ENCODE results near the gene PFKFB4.

Gene PFKFB4

DNA sequence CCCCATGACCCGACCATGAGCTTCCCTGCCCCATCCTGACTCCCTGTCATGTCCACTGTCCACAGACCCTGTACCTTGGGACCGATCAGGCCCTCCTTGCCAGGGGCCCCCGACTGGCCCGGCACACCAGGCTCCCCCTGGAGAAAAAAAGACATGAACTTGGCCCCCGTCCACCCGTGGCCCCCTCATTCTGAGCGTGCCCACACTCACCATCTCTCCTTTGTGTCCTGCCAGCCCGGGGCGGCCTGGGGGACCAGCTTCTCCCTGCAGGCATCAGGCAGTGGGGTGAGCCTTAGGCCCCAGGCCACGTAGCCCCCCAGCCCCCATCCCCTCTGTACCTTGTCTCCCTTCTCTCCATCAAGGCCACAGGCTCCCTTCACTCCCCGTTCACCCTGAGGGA lies 10.9 kb upstream of the PFKFB4 start:
- no peaks in the 10 kb centered on the region for H3K9me3 ChIP-seq (ENCODE audit: control insufficient read depth, insufficient read depth, low read depth, low read length)
- H3K4me3 ChIP-seq (ENCODE audit: low read depth, low read length): no peak overlapping the region
- H3K27ac ChIP-seq (ENCODE audit: extremely low read depth, low read depth, low read length): no peak overlapping the region
- ChIA-PET CTCF (interaction anchor here (0.6 to 0.7 kb wide), 2 partner anchors 69 to 1288 kb away, joined by 3 read pairs; no protein-coding TSS in a partner anchor), POLR2A (no interaction called here)
- TF ChIP-seq REPIN1 (tag by site-specific recombination; IDR thresholded peaks at IDR 0.05; ENCODE audit: low read depth) (no peak), ZBTB20 (tag by site-specific recombination; IDR thresholded peaks at IDR 0.05) (no peak), ZNF571 (tag by site-specific recombination; IDR thresholded peaks at IDR 0.05) (no peak), ZNF530 (tag by site-specific recombination; IDR thresholded peaks at IDR 0.05; ENCODE audit: low read depth) (no peak), ZSCAN30 (tag by site-specific recombination; IDR thresholded peaks at IDR 0.05) (no peak), ZEB2 (tag by site-specific recombination; IDR thresholded peaks at IDR 0.05) (no peak)
- H3K36me3 ChIP-seq (ENCODE audit: control insufficient read depth in 2 of 2, insufficient read depth in 1 of 2, low read length in 2 of 2): no peaks in the 10 kb centered on the region
- no peaks in the 10 kb centered on the region for H3K4me1 ChIP-seq (ENCODE audit: control insufficient read depth, insufficient read depth, low read length)

DNA sequence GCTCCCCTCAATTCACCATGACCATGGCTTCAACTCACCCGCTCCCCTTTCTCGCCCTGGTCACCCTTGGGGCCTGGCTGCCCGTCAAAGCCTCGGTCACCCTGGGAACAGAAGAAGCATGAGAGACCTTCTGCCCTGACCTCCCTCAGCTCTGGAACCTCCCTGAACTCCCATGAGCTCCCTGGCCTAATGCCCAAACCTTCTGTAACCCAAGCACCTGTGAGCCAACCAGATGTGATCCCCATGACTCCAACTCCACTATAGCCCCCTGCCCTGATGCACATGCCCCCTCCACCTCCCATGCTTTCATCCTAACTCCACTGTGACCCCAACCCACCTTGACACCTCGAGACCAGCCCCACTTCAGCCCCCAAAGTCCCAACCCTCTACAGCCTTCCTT lies 10.5 kb upstream of the PFKFB4 start:
- no peaks in the 10 kb centered on the region for H3K36me3 ChIP-seq (ENCODE audit: control insufficient read depth in 2 of 2, insufficient read depth in 1 of 2, low read length in 2 of 2)
- H3K4me1 ChIP-seq (ENCODE audit: control insufficient read depth, insufficient read depth, low read length): no peaks in the 10 kb centered on the region
- H3K27ac ChIP-seq (ENCODE audit: extremely low read depth, low read depth, low read length): no peak overlapping the region
- peak; percentile 20; the same call in 1 of the 2 replicates for TF ChIP-seq ZNF585B (tag by site-specific recombination; IDR thresholded peaks at IDR 0.05)
- TF ChIP-seq, protein P1, sequence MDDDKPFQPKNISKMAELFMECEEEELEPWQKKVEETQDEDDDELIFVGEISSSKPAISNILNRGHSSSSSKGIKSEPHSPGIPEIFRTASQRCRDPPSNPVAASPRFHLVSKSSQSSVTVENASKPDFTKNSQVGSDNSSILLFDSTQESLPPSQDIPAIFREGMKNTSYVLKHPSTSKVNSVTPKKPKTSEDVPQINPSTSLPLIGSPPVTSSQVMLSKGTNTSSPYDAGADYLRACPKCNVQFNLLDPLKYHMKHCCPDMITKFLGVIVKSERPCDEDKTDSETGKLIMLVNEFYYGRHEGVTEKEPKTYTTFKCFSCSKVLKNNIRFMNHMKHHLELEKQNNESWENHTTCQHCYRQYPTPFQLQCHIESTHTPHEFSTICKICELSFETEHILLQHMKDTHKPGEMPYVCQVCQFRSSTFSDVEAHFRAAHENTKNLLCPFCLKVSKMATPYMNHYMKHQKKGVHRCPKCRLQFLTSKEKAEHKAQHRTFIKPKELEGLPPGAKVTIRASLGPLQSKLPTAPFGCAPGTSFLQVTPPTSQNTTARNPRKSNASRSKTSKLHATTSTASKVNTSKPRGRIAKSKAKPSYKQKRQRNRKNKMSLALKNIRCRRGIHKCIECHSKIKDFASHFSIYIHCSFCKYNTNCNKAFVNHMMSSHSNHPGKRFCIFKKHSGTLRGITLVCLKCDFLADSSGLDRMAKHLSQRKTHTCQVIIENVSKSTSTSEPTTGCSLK (tag by site-specific recombination; IDR thresholded peaks at IDR 0.05): no peak
- no peaks in the 10 kb centered on the region for H3K9me3 ChIP-seq (ENCODE audit: control insufficient read depth, insufficient read depth, low read depth, low read length)
- ChIA-PET POLR2A (no interaction called here), CTCF (interaction anchor here (0.6 to 0.7 kb wide), 2 partner anchors 69 to 1288 kb away, joined by 3 read pairs; no protein-coding TSS in a partner anchor)
- H3K4me3 ChIP-seq (ENCODE audit: low read depth, low read length): no peak overlapping the region

DNA sequence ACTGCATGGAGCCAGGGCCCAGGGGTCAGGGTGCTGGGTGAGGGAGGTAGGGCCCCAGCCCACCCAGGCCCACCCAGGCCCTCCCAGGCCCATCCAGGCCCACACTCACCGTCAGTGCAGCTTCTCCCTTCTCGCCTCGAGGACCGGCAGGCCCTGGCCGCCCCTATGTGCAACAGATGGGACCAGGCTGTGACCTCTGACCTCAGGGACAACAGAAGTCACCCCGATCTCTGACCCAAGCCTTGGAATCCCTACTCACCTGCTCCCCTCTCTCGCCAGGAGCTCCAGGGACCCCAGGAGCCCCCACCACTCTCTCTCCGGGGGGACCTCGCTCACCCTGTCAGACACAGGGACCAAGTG lies 9.8 kb upstream of the PFKFB4 start:
- ChIA-PET CTCF (interaction anchor here (0.6 kb wide), 2 partner anchors 11 to 160 kb away, joined by 3 read pairs; no protein-coding TSS in a partner anchor), POLR2A (no interaction called here)
- Histone ChIP-seq H3K36me3 (ENCODE audit: control insufficient read depth in 2 of 2, insufficient read depth in 1 of 2, low read length in 2 of 2) (no peaks in the 10 kb centered on the region), H3K27ac (ENCODE audit: extremely low read depth, low read depth, low read length) (no peak overlapping the region), H3K9me3 (ENCODE audit: control insufficient read depth, insufficient read depth, low read depth, low read length) (no peaks in the 10 kb centered on the region), H3K4me1 (ENCODE audit: control insufficient read depth, insufficient read depth, low read length) (no peaks in the 10 kb centered on the region), H3K4me3 (ENCODE audit: low read depth, low read length) (no peak overlapping the region)
- TF ChIP-seq, protein P2, sequence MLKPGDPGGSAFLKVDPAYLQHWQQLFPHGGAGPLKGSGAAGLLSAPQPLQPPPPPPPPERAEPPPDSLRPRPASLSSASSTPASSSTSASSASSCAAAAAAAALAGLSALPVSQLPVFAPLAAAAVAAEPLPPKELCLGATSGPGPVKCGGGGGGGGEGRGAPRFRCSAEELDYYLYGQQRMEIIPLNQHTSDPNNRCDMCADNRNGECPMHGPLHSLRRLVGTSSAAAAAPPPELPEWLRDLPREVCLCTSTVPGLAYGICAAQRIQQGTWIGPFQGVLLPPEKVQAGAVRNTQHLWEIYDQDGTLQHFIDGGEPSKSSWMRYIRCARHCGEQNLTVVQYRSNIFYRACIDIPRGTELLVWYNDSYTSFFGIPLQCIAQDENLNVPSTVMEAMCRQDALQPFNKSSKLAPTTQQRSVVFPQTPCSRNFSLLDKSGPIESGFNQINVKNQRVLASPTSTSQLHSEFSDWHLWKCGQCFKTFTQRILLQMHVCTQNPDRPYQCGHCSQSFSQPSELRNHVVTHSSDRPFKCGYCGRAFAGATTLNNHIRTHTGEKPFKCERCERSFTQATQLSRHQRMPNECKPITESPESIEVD (tag by site-specific recombination; IDR thresholded peaks at IDR 0.05): no peak
- TF ChIP-seq ZNF302 (tag by site-specific recombination; IDR thresholded peaks at IDR 0.05; ENCODE audit: low read depth): no peak
- no peak for TF ChIP-seq ZNF366 (tag by site-specific recombination; conservative IDR thresholded peaks at IDR 0.05)
- TF ChIP-seq ZNF701 (tag by site-specific recombination; IDR thresholded peaks at IDR 0.05): no peak
- TF ChIP-seq ZNF629 (tag by site-specific recombination; IDR thresholded peaks at IDR 0.05): no peak
- TF ChIP-seq, protein P3, sequence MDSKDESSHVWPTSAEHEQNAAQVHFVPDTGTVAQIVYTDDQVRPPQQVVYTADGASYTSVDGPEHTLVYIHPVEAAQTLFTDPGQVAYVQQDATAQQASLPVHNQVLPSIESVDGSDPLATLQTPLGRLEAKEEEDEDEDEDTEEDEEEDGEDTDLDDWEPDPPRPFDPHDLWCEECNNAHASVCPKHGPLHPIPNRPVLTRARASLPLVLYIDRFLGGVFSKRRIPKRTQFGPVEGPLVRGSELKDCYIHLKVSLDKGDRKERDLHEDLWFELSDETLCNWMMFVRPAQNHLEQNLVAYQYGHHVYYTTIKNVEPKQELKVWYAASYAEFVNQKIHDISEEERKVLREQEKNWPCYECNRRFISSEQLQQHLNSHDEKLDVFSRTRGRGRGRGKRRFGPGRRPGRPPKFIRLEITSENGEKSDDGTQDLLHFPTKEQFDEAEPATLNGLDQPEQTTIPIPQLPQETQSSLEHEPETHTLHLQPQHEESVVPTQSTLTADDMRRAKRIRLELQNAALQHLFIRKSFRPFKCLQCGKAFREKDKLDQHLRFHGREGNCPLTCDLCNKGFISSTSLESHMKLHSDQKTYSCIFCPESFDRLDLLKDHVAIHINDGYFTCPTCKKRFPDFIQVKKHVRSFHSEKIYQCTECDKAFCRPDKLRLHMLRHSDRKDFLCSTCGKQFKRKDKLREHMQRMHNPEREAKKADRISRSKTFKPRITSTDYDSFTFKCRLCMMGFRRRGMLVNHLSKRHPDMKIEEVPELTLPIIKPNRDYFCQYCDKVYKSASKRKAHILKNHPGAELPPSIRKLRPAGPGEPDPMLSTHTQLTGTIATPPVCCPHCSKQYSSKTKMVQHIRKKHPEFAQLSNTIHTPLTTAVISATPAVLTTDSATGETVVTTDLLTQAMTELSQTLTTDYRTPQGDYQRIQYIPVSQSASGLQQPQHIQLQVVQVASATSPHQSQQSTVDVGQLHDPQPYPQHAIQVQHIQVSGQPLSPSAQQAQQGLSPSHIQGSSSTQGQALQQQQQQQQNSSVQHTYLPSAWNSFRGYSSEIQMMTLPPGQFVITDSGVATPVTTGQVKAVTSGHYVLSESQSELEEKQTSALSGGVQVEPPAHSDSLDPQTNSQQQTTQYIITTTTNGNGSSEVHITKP (tag by site-specific recombination; IDR thresholded peaks at IDR 0.05): no peak
- TF ChIP-seq ZNF585B (tag by site-specific recombination; IDR thresholded peaks at IDR 0.05): no peak
- no peak for TF ChIP-seq ZSCAN23 (tag by site-specific recombination; IDR thresholded peaks at IDR 0.05)
- no peak for TF ChIP-seq PRDM1 (tag by site-specific recombination; IDR thresholded peaks at IDR 0.05)
- no peak for TF ChIP-seq ZNF626 (tag by site-specific recombination; IDR thresholded peaks at IDR 0.05)
- TF ChIP-seq ZNF785 (tag by site-specific recombination; IDR thresholded peaks at IDR 0.05): no peak
- no peak for TF ChIP-seq ZFP41 (tag by site-specific recombination; IDR thresholded peaks at IDR 0.05; ENCODE audit: borderline replicate concordance)
- no peak for TF ChIP-seq ZNF837 (tag by site-specific recombination; IDR thresholded peaks at IDR 0.05)
